ENCODE results near the gene RNF13. TPM values are rescaled to one million over a fixed set of nuclear protein-coding genes. Genes with fewer than 3 reads are reported as not detected.
"Not testable (repeated sequence)": the region's sequence is repeated elsewhere in the genome, so short reads cannot be mapped to it uniquely, and the experiment has no call there.

RNF13 gene
- total RNA-seq, 1 experiment from 2014 or later: 161 TPM

DNA sequence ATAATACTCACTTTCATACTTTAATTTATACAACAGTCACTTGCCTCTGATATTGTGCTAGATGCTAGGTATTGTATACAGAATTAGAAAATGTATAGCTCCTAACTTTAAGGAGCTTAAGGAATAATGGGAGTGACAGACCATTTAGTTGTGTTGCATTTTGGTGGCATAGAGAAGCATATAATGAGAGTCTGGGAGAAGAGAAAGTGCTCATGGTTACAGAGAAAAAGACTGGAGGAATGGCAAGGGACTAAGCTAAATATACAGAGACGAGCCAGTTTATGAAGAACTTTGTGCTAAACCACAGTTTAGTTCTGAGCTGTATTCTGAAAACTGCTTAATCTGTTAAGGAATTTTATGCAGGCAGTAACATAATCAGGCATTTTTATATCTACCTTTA is 6.4 kb downstream of the RNF13 start:
- H3K79me2 ChIP-seq (ENCODE audit: low read length): peaks cover 100% of the 10 kb centered on the region

DNA sequence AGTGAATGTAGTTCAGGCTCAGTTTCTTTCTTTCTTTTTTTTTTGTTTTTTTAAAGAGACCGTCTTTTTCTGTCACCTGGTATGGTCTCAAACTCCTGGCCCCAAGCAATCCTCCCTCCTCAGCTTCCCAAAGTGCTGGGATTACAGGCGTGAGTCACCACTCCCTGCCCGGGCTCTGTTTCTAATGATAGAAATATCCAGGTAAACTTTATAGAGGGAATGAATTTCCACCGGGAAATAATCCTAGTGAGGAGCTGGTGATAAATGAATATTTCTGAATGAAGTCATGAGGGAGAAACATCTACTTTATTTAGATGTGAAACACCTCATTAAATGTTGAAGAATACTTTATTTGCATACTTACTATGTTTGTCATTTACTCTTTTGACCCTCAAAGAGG is 7.2 kb downstream of the RNF13 start:
- no peak for DNase-seq
- H3K27me3 ChIP-seq (ENCODE audit: low read length): no peaks in the 10 kb centered on the region
- H3K4me2 ChIP-seq (ENCODE audit: low read depth, low read length, poor library complexity, severe bottlenecking): no peak overlapping the region
- no peak overlapping the region for H3K4me3 ChIP-seq (ENCODE audit: low read length)
- peaks cover 100% of the 10 kb centered on the region for H3K79me2 ChIP-seq (ENCODE audit: low read length)
- peaks cover 10% of the 10 kb centered on the region; the same call in 1 of the 2 replicates for H3K9me3 ChIP-seq (ENCODE audit: low read length)
- no peak overlapping the region for H3K9ac ChIP-seq (ENCODE audit: low read length)
- H3K4me1 ChIP-seq (ENCODE audit: low read length): peaks cover 21% of the 10 kb centered on the region
- H3K36me3 ChIP-seq (ENCODE audit: insufficient read depth, low read length): peaks cover 35% of the 10 kb centered on the region
- no peak overlapping the region for H2AFZ ChIP-seq (ENCODE audit: low read length)
- H4K20me1 ChIP-seq (ENCODE audit: insufficient read depth, low read depth, low read length): 0 out of 2 replicates have a peak, but pooled peaks cover 2% of the 10 kb centered on the region
- H3K9me2 ChIP-seq (replicated peaks; ENCODE audit: insufficient read depth, low read length): no peaks in the 10 kb centered on the region
- H3K27ac ChIP-seq (ENCODE audit: low read length): no peak overlapping the region

More for the DNA sequence above, 6.4 kb downstream of the RNF13 start:
- peaks cover 35% of the 10 kb centered on the region for H3K36me3 ChIP-seq (ENCODE audit: insufficient read depth, low read length)
- no peak overlapping the region for H2AFZ ChIP-seq (ENCODE audit: low read length)
- H3K4me3 ChIP-seq (ENCODE audit: low read length): no peak overlapping the region
- DNase-seq: no peak
- peaks cover 28% of the 10 kb centered on the region for H3K4me1 ChIP-seq (ENCODE audit: low read length)
- H4K20me1 ChIP-seq (ENCODE audit: insufficient read depth, low read depth, low read length): 0 out of 2 replicates have a peak, but pooled peaks cover 3% of the 10 kb centered on the region
- no peak overlapping the region for H3K4me2 ChIP-seq (ENCODE audit: low read depth, low read length, poor library complexity, severe bottlenecking)
- no peaks in the 10 kb centered on the region for H3K9me2 ChIP-seq (replicated peaks; ENCODE audit: insufficient read depth, low read length)
- H3K9ac ChIP-seq (ENCODE audit: low read length): no peak overlapping the region
- no peaks in the 10 kb centered on the region for H3K27me3 ChIP-seq (ENCODE audit: low read length)
- H3K27ac ChIP-seq (ENCODE audit: low read length): no peak overlapping the region
- H3K9me3 ChIP-seq (ENCODE audit: low read length): peaks cover 10% of the 10 kb centered on the region; the same call in 1 of the 2 replicates

GRCh38 chr3:149826636-149827035 is 13.6 kb downstream of the RNF13 start:
- no peak overlapping the region for H3K9ac ChIP-seq (ENCODE audit: low read length)
- no peak overlapping the region for H3K4me3 ChIP-seq (ENCODE audit: low read length)
- H3K79me2 ChIP-seq (ENCODE audit: low read length): peaks cover 93% of the 10 kb centered on the region
- DNase-seq: no peak
- no peaks in the 10 kb centered on the region for H4K20me1 ChIP-seq (ENCODE audit: insufficient read depth, low read depth, low read length)
- H3K27ac ChIP-seq (ENCODE audit: low read length): no peak overlapping the region
- H3K27me3 ChIP-seq (ENCODE audit: low read length): no peaks in the 10 kb centered on the region
- H3K9me3 ChIP-seq (ENCODE audit: low read length): peaks cover 28% of the 10 kb centered on the region
- no peak overlapping the region for H2AFZ ChIP-seq (ENCODE audit: low read length)
- H3K9me2 ChIP-seq (replicated peaks; ENCODE audit: insufficient read depth, low read length): no peaks in the 10 kb centered on the region
- peaks cover 27% of the 10 kb centered on the region for H3K36me3 ChIP-seq (ENCODE audit: insufficient read depth, low read length)
- H3K4me2 ChIP-seq (ENCODE audit: low read depth, low read length, poor library complexity, severe bottlenecking): no peak overlapping the region
- H3K4me1 ChIP-seq (ENCODE audit: low read length): no peaks in the 10 kb centered on the region

DNA sequence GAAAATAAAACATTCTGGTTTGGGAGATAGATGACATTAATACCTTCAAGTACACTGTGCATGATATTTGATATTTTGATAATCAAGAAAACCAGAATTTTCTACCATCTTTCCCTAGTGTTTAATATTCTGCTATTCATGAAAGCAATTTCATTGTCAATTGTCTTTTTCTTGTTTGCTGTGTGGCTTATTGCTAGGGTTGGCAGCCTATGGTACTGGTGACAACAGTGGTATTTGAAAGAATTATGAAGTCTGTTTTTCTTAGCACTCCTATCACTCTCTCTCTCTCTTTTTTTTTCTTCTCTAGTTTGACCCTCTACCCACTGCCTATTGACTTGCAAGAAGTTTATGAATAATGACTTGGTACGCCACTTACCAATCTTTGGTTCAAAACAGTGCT is 15.4 kb downstream of the RNF13 start:
- no peaks in the 10 kb centered on the region for H4K20me1 ChIP-seq (ENCODE audit: insufficient read depth, low read depth, low read length)
- no peak overlapping the region for H3K27ac ChIP-seq (ENCODE audit: low read length)
- peaks cover 32% of the 10 kb centered on the region for H3K9me3 ChIP-seq (ENCODE audit: low read length)
- H3K36me3 ChIP-seq (ENCODE audit: insufficient read depth, low read length): peaks cover 15% of the 10 kb centered on the region
- no peak overlapping the region for H3K4me2 ChIP-seq (ENCODE audit: low read depth, low read length, poor library complexity, severe bottlenecking)
- H3K4me1 ChIP-seq (ENCODE audit: low read length): no peaks in the 10 kb centered on the region
- no peak overlapping the region for H3K9ac ChIP-seq (ENCODE audit: low read length)
- H3K9me2 ChIP-seq (replicated peaks; ENCODE audit: insufficient read depth, low read length): no peaks in the 10 kb centered on the region
- H2AFZ ChIP-seq (ENCODE audit: low read length): no peak overlapping the region
- DNase-seq: no peak
- peaks cover 93% of the 10 kb centered on the region for H3K79me2 ChIP-seq (ENCODE audit: low read length)
- H3K4me3 ChIP-seq (ENCODE audit: low read length): no peak overlapping the region
- no peaks in the 10 kb centered on the region for H3K27me3 ChIP-seq (ENCODE audit: low read length)

DNA sequence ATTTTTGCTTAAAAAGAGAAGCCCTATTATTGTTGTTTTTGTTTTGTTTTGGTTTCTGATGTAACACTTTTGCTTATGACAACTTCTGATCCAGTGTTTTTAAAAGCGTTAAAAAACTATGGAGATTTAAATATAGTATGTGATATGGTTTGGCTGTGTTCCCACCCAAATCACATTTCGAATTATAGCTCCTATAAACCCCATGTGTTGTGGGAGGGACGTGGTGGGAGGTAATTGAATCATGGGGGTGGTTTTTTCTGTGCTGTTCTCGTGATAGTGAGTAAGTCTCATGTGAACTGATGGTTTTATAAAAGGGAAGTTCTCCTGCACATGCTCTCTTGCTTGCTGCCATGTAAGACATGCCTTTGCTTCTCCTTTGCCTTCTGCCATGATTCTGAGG is 16.6 kb downstream of the RNF13 start:
- H4K20me1 ChIP-seq (ENCODE audit: insufficient read depth, low read depth, low read length); H3K4me2 ChIP-seq (ENCODE audit: low read depth, low read length, poor library complexity, severe bottlenecking); H3K27me3 ChIP-seq (ENCODE audit: low read length); H3K4me1 ChIP-seq (ENCODE audit: low read length); DNase-seq; H2AFZ ChIP-seq (ENCODE audit: low read length); H3K4me3 ChIP-seq (ENCODE audit: low read length); H3K9me2 ChIP-seq (replicated peaks; ENCODE audit: insufficient read depth, low read length); H3K9ac ChIP-seq (ENCODE audit: low read length); H3K27ac ChIP-seq (ENCODE audit: low read length): not testable (repeated sequence)
- peaks cover 43% of the 10 kb centered on the region for H3K9me3 ChIP-seq (ENCODE audit: low read length)
- H3K79me2 ChIP-seq (ENCODE audit: low read length): peaks cover 93% of the 10 kb centered on the region
- peaks cover 15% of the 10 kb centered on the region for H3K36me3 ChIP-seq (ENCODE audit: insufficient read depth, low read length)

DNA sequence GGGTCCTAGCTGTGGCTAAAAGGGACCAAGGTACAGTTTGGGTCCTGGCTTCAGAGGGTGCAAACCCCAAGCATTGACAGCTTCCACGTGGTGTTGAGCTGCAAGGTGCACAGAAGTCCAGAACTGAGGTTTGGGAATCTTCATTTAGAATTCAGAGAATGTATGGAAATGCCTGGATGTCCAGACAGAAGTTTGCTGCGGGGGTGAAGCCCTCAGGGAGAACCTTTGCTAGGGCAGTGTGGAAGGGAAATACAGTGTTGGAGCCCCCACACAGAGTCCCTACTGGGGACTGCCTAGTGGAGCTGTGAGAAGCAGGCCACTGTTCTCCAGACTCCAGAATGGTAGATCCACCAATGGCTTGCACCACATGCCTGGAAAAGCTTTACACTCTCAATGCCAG is 17.9 kb downstream of the RNF13 start:
- peaks cover 92% of the 10 kb centered on the region for H3K79me2 ChIP-seq (ENCODE audit: low read length)
- no peak overlapping the region for H3K4me2 ChIP-seq (ENCODE audit: low read depth, low read length, poor library complexity, severe bottlenecking)
- no peaks in the 10 kb centered on the region for H4K20me1 ChIP-seq (ENCODE audit: insufficient read depth, low read depth, low read length)
- no peaks in the 10 kb centered on the region for H3K4me1 ChIP-seq (ENCODE audit: low read length)
- H3K36me3 ChIP-seq (ENCODE audit: insufficient read depth, low read length): peaks cover 13% of the 10 kb centered on the region
- H3K9ac ChIP-seq (ENCODE audit: low read length): no peak overlapping the region
- no peaks in the 10 kb centered on the region for H3K27me3 ChIP-seq (ENCODE audit: low read length)
- H3K27ac ChIP-seq (ENCODE audit: low read length): no peak overlapping the region
- H3K9me2 ChIP-seq (replicated peaks; ENCODE audit: insufficient read depth, low read length): no peaks in the 10 kb centered on the region
- DNase-seq: peak; percentile 43
- H3K4me3 ChIP-seq (ENCODE audit: low read length): no peak overlapping the region
- peaks cover 54% of the 10 kb centered on the region for H3K9me3 ChIP-seq (ENCODE audit: low read length)
- no peak overlapping the region for H2AFZ ChIP-seq (ENCODE audit: low read length)

DNA sequence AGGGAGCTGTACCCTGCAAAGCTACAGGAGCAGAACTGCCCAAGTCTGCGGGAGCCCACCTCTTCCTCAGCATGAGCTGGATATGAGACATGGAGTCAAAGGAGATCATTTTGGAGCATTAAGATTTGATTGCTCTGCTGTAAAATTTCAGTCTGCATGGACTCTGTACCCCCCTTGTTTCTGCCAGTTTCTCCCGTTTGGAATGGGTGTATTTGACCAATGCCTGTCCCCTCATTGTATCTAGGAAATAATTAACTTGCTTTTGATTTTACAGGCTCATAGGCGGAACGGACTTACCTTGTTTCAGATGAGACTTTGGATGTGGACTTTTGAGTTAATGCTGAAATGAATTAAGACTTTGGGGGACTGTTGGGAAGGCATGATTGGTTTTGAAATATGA is 18.3 kb downstream of the RNF13 start:
- peaks cover 92% of the 10 kb centered on the region for H3K79me2 ChIP-seq (ENCODE audit: low read length)
- H3K9ac ChIP-seq (ENCODE audit: low read length): no peak overlapping the region
- H3K9me2 ChIP-seq (replicated peaks; ENCODE audit: insufficient read depth, low read length): no peaks in the 10 kb centered on the region
- DNase-seq: no peak
- no peak overlapping the region for H3K4me2 ChIP-seq (ENCODE audit: low read depth, low read length, poor library complexity, severe bottlenecking)
- no peaks in the 10 kb centered on the region for H3K4me1 ChIP-seq (ENCODE audit: low read length)
- H3K9me3 ChIP-seq (ENCODE audit: low read length): peaks cover 55% of the 10 kb centered on the region
- H3K27me3 ChIP-seq (ENCODE audit: low read length): no peaks in the 10 kb centered on the region
- H3K27ac ChIP-seq (ENCODE audit: low read length): no peak overlapping the region
- no peaks in the 10 kb centered on the region for H4K20me1 ChIP-seq (ENCODE audit: insufficient read depth, low read depth, low read length)
- peaks cover 9% of the 10 kb centered on the region for H3K36me3 ChIP-seq (ENCODE audit: insufficient read depth, low read length)
- no peak overlapping the region for H3K4me3 ChIP-seq (ENCODE audit: low read length)
- no peak overlapping the region for H2AFZ ChIP-seq (ENCODE audit: low read length)

DNA sequence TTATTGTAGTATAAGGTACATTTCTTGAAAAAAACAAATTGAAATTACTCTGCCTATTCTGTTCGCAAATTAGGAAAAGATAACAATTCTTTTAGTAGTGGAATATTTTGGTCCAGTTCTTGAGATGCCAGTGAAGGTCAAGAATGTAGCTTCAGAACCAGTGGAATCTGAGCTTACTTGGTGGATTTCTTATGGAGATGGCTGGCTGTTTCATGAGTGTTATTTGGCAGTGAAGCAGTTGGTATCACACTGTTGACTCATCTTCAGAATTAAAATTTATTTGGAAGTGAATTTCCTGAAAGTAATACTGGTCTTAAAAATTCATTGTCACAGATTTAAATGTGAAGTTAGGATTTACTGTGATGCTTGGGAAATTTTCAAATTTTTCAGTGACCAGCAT is 19.1 kb downstream of the RNF13 start:
- no peak overlapping the region for H3K4me3 ChIP-seq (ENCODE audit: low read length)
- peaks cover 60% of the 10 kb centered on the region for H3K9me3 ChIP-seq (ENCODE audit: low read length)
- no peak overlapping the region for H2AFZ ChIP-seq (ENCODE audit: low read length)
- no peaks in the 10 kb centered on the region for H3K4me1 ChIP-seq (ENCODE audit: low read length)
- no peaks in the 10 kb centered on the region for H3K9me2 ChIP-seq (replicated peaks; ENCODE audit: insufficient read depth, low read length)
- peaks cover 92% of the 10 kb centered on the region for H3K79me2 ChIP-seq (ENCODE audit: low read length)
- H3K9ac ChIP-seq (ENCODE audit: low read length): no peak overlapping the region
- H3K27me3 ChIP-seq (ENCODE audit: low read length): no peaks in the 10 kb centered on the region
- H4K20me1 ChIP-seq (ENCODE audit: insufficient read depth, low read depth, low read length): no peaks in the 10 kb centered on the region
- no peak for DNase-seq
- peaks cover 14% of the 10 kb centered on the region for H3K36me3 ChIP-seq (ENCODE audit: insufficient read depth, low read length)
- H3K4me2 ChIP-seq (ENCODE audit: low read depth, low read length, poor library complexity, severe bottlenecking): no peak overlapping the region
- no peak overlapping the region for H3K27ac ChIP-seq (ENCODE audit: low read length)

- peaks cover 92% of the 10 kb centered on the region for H3K79me2 ChIP-seq (ENCODE audit: low read length)
- no peaks in the 10 kb centered on the region for H4K20me1 ChIP-seq (ENCODE audit: insufficient read depth, low read depth, low read length)
Observed at GRCh38 chr3:149833241-149833640, 20.2 kb downstream of the RNF13 start.

More at GRCh38 chr3:149833241-149833640, 20.2 kb downstream of the RNF13 start:
- peaks cover 60% of the 10 kb centered on the region for H3K9me3 ChIP-seq (ENCODE audit: low read length)
- no peak overlapping the region for H3K27ac ChIP-seq (ENCODE audit: low read length)
- no peaks in the 10 kb centered on the region for H3K9me2 ChIP-seq (replicated peaks; ENCODE audit: insufficient read depth, low read length)
- H3K27me3 ChIP-seq (ENCODE audit: low read length): no peaks in the 10 kb centered on the region
- H2AFZ ChIP-seq (ENCODE audit: low read length): no peak overlapping the region
- H3K36me3 ChIP-seq (ENCODE audit: insufficient read depth, low read length): peaks cover 18% of the 10 kb centered on the region
- no peak for DNase-seq
- no peak overlapping the region for H3K4me2 ChIP-seq (ENCODE audit: low read depth, low read length, poor library complexity, severe bottlenecking)
- no peak overlapping the region for H3K9ac ChIP-seq (ENCODE audit: low read length)
- H3K4me3 ChIP-seq (ENCODE audit: low read length): no peak overlapping the region
- H3K4me1 ChIP-seq (ENCODE audit: low read length): no peaks in the 10 kb centered on the region
